ENCODE results near the gene CEL. TPM values are rescaled to one million over a fixed set of nuclear protein-coding genes. Genes with fewer than 3 reads are reported as not detected.

The CEL gene
- total RNA-seq, 5 donors from 2014 or later (not counting 1 experiment from before 2014, with no cell fraction given) = 0.28 to 9.0 (median 7.9) TPM

- Mint-ChIP-seq H3K27ac (no peak overlapping the region), H3K9me3 (no peaks in the 10 kb centered on the region), H3K36me3 (peaks cover 29% of the 10 kb centered on the region), H3K4me3 (no peak overlapping the region), H3K27me3 (no peaks in the 10 kb centered on the region), H3K4me1 (peaks cover 5 to 12% (median 10%) of the 10 kb centered on the region in 3 donors)
- H3K9me3 ChIP-seq = no peaks in the 10 kb centered on the region
- ChIA-PET CTCF (interaction anchor here (1.1 to 1.6 kb wide), 3 partner anchors 36 to 78 kb away, joined by 3 to 7 read pairs (median 5); no protein-coding TSS in a partner anchor), POLR2A (interaction anchor here in 1 of 2 donors (0.6 kb wide), 1 partner anchor 27 kb away, joined by 3 read pairs; no protein-coding TSS in a partner anchor)
- DNase-seq (no peak), ATAC-seq (replicated peaks in 1 of 4) (no peak)
- H3K27me3 ChIP-seq (replicated peaks in 1 of 2; ENCODE audit: control insufficient read depth in 2 of 2, extremely low read depth in 1 of 2, insufficient read depth in 2 of 2, low read length in 1 of 2) = no peaks in the 10 kb centered on the region
- peaks cover 23 to 84% of the 10 kb centered on the region in 2 donors for H3K36me3 ChIP-seq (ENCODE audit: control insufficient read depth in 2 of 2, extremely low read depth in 1 of 2, insufficient read depth in 1 of 2, low read length in 1 of 2)
- H3K27ac ChIP-seq (ENCODE audit: low read length) = no peak overlapping the region
- H3K4me1 ChIP-seq (ENCODE audit: control insufficient read depth in 1 of 2, extremely low read depth in 1 of 2, insufficient read depth in 2 of 2, low read length in 2 of 2) = peaks cover 3 to 21% of the 10 kb centered on the region in 2 experiments
- H3K4me3 ChIP-seq (ENCODE audit: control insufficient read depth in 1 of 2, extremely low read depth in 1 of 2, low read length in 1 of 2) = no peak overlapping the region
- 90% methylated on average over 13 of the region's 18 CpGs for WGBS (ENCODE audit: insufficient coverage)
These were observed 46.4 kb downstream of the CEL start for GRCh38 chr9:133107961-133108793.

DNA sequence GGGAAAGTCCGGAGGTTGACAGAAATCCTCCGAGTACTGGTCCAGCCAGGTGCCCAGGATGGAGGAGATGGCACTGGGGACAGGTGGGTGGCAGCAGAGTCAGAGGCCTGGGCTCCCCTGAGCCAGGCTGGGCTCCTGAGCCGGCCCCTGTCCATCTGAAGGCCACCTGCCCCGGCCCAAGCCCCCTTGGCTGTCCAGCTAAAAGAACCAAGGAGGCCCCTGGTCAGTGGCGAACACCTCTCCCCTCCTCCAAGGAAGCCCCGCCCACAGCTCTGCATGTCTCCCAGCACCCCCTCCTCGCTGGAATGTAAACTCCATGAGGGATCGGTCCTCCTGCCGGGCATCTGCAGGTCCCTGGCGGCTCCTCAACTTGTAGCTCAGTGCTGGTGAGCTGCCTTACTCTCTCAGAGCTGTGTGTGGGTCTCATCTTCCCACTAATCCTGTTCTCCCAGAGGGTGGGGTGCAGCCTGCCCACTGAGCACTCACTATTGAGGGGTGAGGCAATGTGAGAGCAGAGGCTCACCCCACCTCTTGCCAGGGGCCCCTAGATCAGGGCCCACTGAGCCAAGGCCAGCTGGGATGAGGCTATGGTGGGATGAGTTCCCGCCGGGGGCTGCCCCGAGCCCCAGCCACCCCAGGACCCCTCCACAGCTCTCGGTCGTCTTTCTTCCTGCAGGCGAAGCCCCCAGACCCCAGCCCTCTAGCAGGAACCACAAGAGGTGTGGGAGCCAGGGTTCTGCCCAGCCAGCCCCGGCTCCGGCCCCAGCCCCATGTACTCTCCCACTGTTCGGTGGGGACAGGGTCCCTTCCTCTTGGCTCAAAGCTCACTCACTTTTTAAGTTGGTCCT, 47.2 kb downstream of the CEL start:
- POLR2A ChIA-PET = interaction anchor here in 1 of 2 donors (0.6 kb wide), 1 partner anchor 26 kb away, joined by 3 read pairs; no protein-coding TSS in a partner anchor
- no peaks in the 10 kb centered on the region for H3K27me3 ChIP-seq (replicated peaks in 1 of 2; ENCODE audit: control insufficient read depth in 2 of 2, extremely low read depth in 1 of 2, insufficient read depth in 2 of 2, low read length in 1 of 2)
- no peak overlapping the region for H3K27ac ChIP-seq (ENCODE audit: low read length)
- H3K27me3 Mint-ChIP-seq = no peaks in the 10 kb centered on the region
- peaks cover 14 to 20% (median 19%) of the 10 kb centered on the region in 3 donors for H3K4me1 Mint-ChIP-seq
- H3K9me3 ChIP-seq = no peaks in the 10 kb centered on the region
- CTCF ChIA-PET = interaction anchor here in 1 of 2 donors (1.2 to 1.6 kb wide), 2 partner anchors 35 to 79 kb away, joined by 3 to 7 read pairs; no protein-coding TSS in a partner anchor
- ATAC-seq (replicated peaks in 1 of 4) = no peak
- peak overlapping the region in 1 of 2 donors; percentile 39 for H3K27ac Mint-ChIP-seq
- H3K4me1 ChIP-seq (ENCODE audit: control insufficient read depth in 1 of 2, extremely low read depth in 1 of 2, insufficient read depth in 2 of 2, low read length in 2 of 2) = peaks cover 11 to 22% of the 10 kb centered on the region in 2 experiments
- H3K4me3 Mint-ChIP-seq = no peak overlapping the region
- DNase-seq = no peak
- peaks cover 23 to 75% of the 10 kb centered on the region in 2 donors for H3K36me3 ChIP-seq (ENCODE audit: control insufficient read depth in 2 of 2, extremely low read depth in 1 of 2, insufficient read depth in 1 of 2, low read length in 1 of 2)
- no peaks in the 10 kb centered on the region for H3K9me3 Mint-ChIP-seq
- peaks cover 28% of the 10 kb centered on the region for H3K36me3 Mint-ChIP-seq
- WGBS (ENCODE audit: insufficient coverage) = 95% methylated on average over 13 of the region's 19 CpGs
- no peak overlapping the region for H3K4me3 ChIP-seq (ENCODE audit: control insufficient read depth in 1 of 2, extremely low read depth in 1 of 2, low read length in 1 of 2)

GRCh38 chr9:133109931-133110650, 48.3 kb downstream of the CEL start:
- peaks cover 23% of the 10 kb centered on the region for H3K36me3 Mint-ChIP-seq
- peaks cover 21 to 31% (median 22%) of the 10 kb centered on the region in 3 donors for H3K4me1 Mint-ChIP-seq
- H3K9me3 Mint-ChIP-seq = no peaks in the 10 kb centered on the region
- POLR2A ChIA-PET = no interaction called here
- ATAC-seq (replicated peaks in 1 of 4) = no peak
- H3K27ac ChIP-seq (ENCODE audit: low read length) = no peak overlapping the region
- peaks cover 23 to 66% of the 10 kb centered on the region in 2 donors for H3K36me3 ChIP-seq (ENCODE audit: control insufficient read depth in 2 of 2, extremely low read depth in 1 of 2, insufficient read depth in 1 of 2, low read length in 1 of 2)
- WGBS (ENCODE audit: insufficient coverage) = 90% methylated on average over 17 of the region's 18 CpGs
- no peak overlapping the region for H3K4me3 ChIP-seq (ENCODE audit: control insufficient read depth in 1 of 2, extremely low read depth in 1 of 2, low read length in 1 of 2)
- peaks cover 14 to 32% of the 10 kb centered on the region in 2 experiments for H3K4me1 ChIP-seq (ENCODE audit: control insufficient read depth in 1 of 2, extremely low read depth in 1 of 2, insufficient read depth in 2 of 2, low read length in 2 of 2)
- H3K27me3 ChIP-seq (replicated peaks in 1 of 2; ENCODE audit: control insufficient read depth in 2 of 2, extremely low read depth in 1 of 2, insufficient read depth in 2 of 2, low read length in 1 of 2) = no peaks in the 10 kb centered on the region
- no peak for DNase-seq
- no peak overlapping the region for H3K27ac Mint-ChIP-seq
- H3K9me3 ChIP-seq = no peaks in the 10 kb centered on the region
- CTCF ChIA-PET = interaction anchor here in 1 of 2 donors (0.9 kb wide), 1 partner anchor 37 kb away, joined by 3 read pairs; no protein-coding TSS in a partner anchor
- H3K4me3 Mint-ChIP-seq = peak overlapping the region in 1 of 3 donors; percentile 9
- no peaks in the 10 kb centered on the region for H3K27me3 Mint-ChIP-seq

DNA sequence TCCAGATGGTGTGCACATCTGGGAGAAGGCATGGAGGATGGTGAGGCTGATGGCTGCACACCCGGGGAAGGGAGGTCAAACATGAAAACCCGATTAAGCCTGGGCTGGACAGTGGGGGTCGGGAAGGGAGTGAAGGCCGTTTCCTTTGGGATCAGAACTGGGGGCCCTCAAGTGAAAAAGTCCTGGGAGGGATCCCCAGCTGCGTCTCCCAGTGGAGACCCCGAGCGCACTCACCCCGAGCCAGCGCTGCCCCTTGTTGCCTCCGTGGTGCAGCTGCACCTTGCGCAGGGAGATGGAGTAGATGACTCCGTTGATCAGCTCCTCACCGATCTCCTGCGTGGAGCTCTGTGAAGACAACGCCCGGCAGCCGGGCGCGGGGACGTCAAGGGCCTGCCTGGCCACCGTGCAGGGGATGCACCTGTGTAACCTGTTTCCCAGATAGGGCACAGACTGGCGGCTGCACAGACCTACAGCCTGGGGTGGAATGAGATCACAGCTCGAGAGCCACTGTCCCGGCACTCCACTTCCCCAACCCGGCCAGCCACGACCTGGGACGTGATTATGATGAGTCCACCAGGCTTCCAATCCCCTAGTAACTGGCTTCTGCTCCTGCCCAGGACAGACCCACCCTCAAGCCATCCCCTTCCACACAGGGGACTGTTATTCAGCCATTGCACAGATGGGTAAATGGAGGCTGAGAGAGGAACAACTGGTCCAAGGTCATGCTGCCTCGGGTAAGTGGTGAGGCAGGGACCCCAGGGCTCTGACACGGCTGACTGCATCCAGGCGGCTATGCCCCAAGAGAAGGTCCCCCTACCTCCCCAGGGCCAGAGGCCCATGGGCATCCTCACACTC, 50.3 kb downstream of the CEL start:
- ChIA-PET CTCF (interaction anchor here in 1 of 2 donors (1.4 kb wide), 1 partner anchor 32 kb away, joined by 6 read pairs; no protein-coding TSS in a partner anchor), POLR2A (no interaction called here)
- WGBS (ENCODE audit: insufficient coverage) = 92% methylated on average over 23 of the region's 30 CpGs
- Histone ChIP-seq H3K27ac (ENCODE audit: low read length) (peak overlapping the region; percentile 24), H3K27me3 (replicated peaks in 1 of 2; ENCODE audit: control insufficient read depth in 2 of 2, extremely low read depth in 1 of 2, insufficient read depth in 2 of 2, low read length in 1 of 2) (no peaks in the 10 kb centered on the region), H3K9me3 (no peaks in the 10 kb centered on the region), H3K4me3 (ENCODE audit: control insufficient read depth in 1 of 2, extremely low read depth in 1 of 2, low read length in 1 of 2) (no peak overlapping the region), H3K36me3 (ENCODE audit: control insufficient read depth in 2 of 2, extremely low read depth in 1 of 2, insufficient read depth in 1 of 2, low read length in 1 of 2) (peaks cover 9 to 49% of the 10 kb centered on the region in 2 donors), H3K4me1 (ENCODE audit: control insufficient read depth in 1 of 2, extremely low read depth in 1 of 2, insufficient read depth in 2 of 2, low read length in 2 of 2) (peaks cover 14 to 52% of the 10 kb centered on the region in 2 experiments)
- peak overlapping the region in 1 of 2 donors; percentile 43 for H3K27ac Mint-ChIP-seq
- ATAC-seq (replicated peaks in 1 of 4) = no peak
- H3K4me1 Mint-ChIP-seq = peaks cover 30 to 48% (median 31%) of the 10 kb centered on the region in 3 donors
- H3K9me3 Mint-ChIP-seq = no peaks in the 10 kb centered on the region
- H3K36me3 Mint-ChIP-seq = peaks cover 16% of the 10 kb centered on the region
- no peak for DNase-seq
- no peak overlapping the region for H3K4me3 Mint-ChIP-seq
- H3K27me3 Mint-ChIP-seq = no peaks in the 10 kb centered on the region

DNA sequence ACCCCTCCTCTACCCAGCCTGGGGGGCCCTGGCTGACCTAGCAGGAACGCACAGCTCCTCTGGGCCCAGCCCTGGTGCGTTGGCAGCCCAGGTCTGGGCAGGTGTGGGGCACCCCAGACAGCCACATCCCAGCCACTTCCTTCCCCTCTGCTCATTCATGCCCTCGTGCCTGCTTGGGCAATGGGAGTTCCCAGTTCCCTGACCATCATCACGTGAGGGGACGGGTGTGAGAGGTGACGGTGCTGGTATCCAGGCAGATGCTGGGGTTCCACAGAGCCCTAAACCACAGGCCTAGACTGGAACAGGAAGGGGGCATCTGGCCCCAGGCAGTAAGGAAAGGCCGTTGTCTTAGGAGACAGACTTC, 50.9 kb downstream of the CEL start:
- WGBS (ENCODE audit: insufficient coverage) = 38% methylated on average over 6 of the region's 7 CpGs
- peaks cover 33 to 53% (median 37%) of the 10 kb centered on the region in 3 donors for H3K4me1 Mint-ChIP-seq

More for the DNA sequence above, 50.9 kb downstream of the CEL start:
- Mint-ChIP-seq H3K36me3 (peaks cover 14% of the 10 kb centered on the region), H3K9me3 (no peaks in the 10 kb centered on the region), H3K4me3 (no peak overlapping the region), H3K27ac (peak overlapping the region; percentile 28 to 43), H3K27me3 (no peaks in the 10 kb centered on the region)
- H3K4me3 ChIP-seq (ENCODE audit: control insufficient read depth in 1 of 2, extremely low read depth in 1 of 2, low read length in 1 of 2) = no peak overlapping the region
- DNase-seq (peak in 24 of 35 experiments; percentile 23 to 75 (median 52)), ATAC-seq (replicated peaks in 1 of 4) (peak in 3 of 4 experiments; percentile 14 to 45 (median 28))
- peaks cover 14 to 58% of the 10 kb centered on the region in 2 experiments for H3K4me1 ChIP-seq (ENCODE audit: control insufficient read depth in 1 of 2, extremely low read depth in 1 of 2, insufficient read depth in 2 of 2, low read length in 2 of 2)
- POLR2A ChIA-PET = no interaction called here
- no peaks in the 10 kb centered on the region for H3K9me3 ChIP-seq
- peaks cover 9 to 44% of the 10 kb centered on the region in 2 donors for H3K36me3 ChIP-seq (ENCODE audit: control insufficient read depth in 2 of 2, extremely low read depth in 1 of 2, insufficient read depth in 1 of 2, low read length in 1 of 2)
- H3K27me3 ChIP-seq (replicated peaks in 1 of 2; ENCODE audit: control insufficient read depth in 2 of 2, extremely low read depth in 1 of 2, insufficient read depth in 2 of 2, low read length in 1 of 2) = no peaks in the 10 kb centered on the region
- peak overlapping the region; percentile 48 for H3K27ac ChIP-seq (ENCODE audit: low read length)
- CTCF ChIA-PET = interaction anchor here in 1 of 2 donors (1.4 kb wide), 1 partner anchor 32 kb away, joined by 6 read pairs; no protein-coding TSS in a partner anchor

Measured in T-cell (primary cell).